ENCODE measurements around the gene AGPAT2. TPM values are rescaled to one million over a fixed set of nuclear protein-coding genes. Genes with fewer than 3 reads are reported as not detected.

Gene AGPAT2
- total RNA-seq, 1 donor: 31.5 TPM

GRCh38 chr9:136720251-136720897 lies 33.1 kb upstream of the AGPAT2 start:
- TF ChIP-seq CTCF (IDR thresholded peaks at IDR 0.05; ENCODE audit: insufficient read depth, low read depth, low read length): no peak
- H3K4me3 ChIP-seq (ENCODE audit: low read depth, low read length): no peak overlapping the region
- DNase-seq (ENCODE audit: low read depth): no peak

GRCh38 chr9:136719195-136719880 lies 32.1 kb upstream of the AGPAT2 start:
- no peak overlapping the region for H3K4me3 ChIP-seq (ENCODE audit: low read depth, low read length)
- no peak for TF ChIP-seq CTCF (IDR thresholded peaks at IDR 0.05; ENCODE audit: insufficient read depth, low read depth, low read length)
- DNase-seq (ENCODE audit: low read depth): no peak

- DNase-seq (ENCODE audit: low read depth): no peak
- no peak for TF ChIP-seq CTCF (IDR thresholded peaks at IDR 0.05; ENCODE audit: insufficient read depth, low read depth, low read length)
Observed at GRCh38 chr9:136718345-136719194, 31.3 kb upstream of the AGPAT2 start.

GRCh38 chr9:136717399-136717798 lies 30.1 kb upstream of the AGPAT2 start:
- TF ChIP-seq CTCF (IDR thresholded peaks at IDR 0.05; ENCODE audit: insufficient read depth, low read depth, low read length): no peak
- H3K4me3 ChIP-seq (ENCODE audit: low read depth, low read length): no peak overlapping the region
- DNase-seq (ENCODE audit: low read depth): no peak

More at GRCh38 chr9:136718345-136719194, 31.3 kb upstream of the AGPAT2 start:
- H3K4me3 ChIP-seq (ENCODE audit: low read depth, low read length): no peak overlapping the region

GRCh38 chr9:136714893-136715274 lies 27.6 kb upstream of the AGPAT2 start:
- TF ChIP-seq CTCF (IDR thresholded peaks at IDR 0.05; ENCODE audit: insufficient read depth, low read depth, low read length): no peak
- no peak for DNase-seq (ENCODE audit: low read depth)
- no peak overlapping the region for H3K4me3 ChIP-seq (ENCODE audit: low read depth, low read length)

- no peak for DNase-seq (ENCODE audit: low read depth)
- no peak overlapping the region for H3K4me3 ChIP-seq (ENCODE audit: low read depth, low read length)
- no peak for TF ChIP-seq CTCF (IDR thresholded peaks at IDR 0.05; ENCODE audit: insufficient read depth, low read depth, low read length)
Observed at GRCh38 chr9:136714096-136714892, 27.0 kb upstream of the AGPAT2 start.

Measured in fibroblast of villous mesenchyme (primary cell).